CD14-positive monocyte (primary cell): Measurements from ENCODE around the gene NACAD. TPM values are rescaled to one million over a fixed set of nuclear protein-coding genes. Genes with fewer than 3 reads are reported as not detected.
A peak's percentile ranks its signal among the peaks of the same experiment; 100 is the strongest.

Experiments
- DNase-seq, 3 donors: peaks; one replicate each; pipeline ENCODE4 v3.0.0-alpha.2; 2011 to 2022
- H2AFZ ChIP-seq: 2 replicates; pipeline ENCODE4 v1.6.0; 2012; ENCODE audit warnings: mild to moderate bottlenecking, low read depth, low read length, inconsistent platforms; ENCODE audit not compliant: insufficient read depth, poor library complexity, severe bottlenecking
- H3K27ac ChIP-seq, 2 donors: 1 replicate in 1 of 2; 2 replicates in 1 of 2; pipeline ENCODE4 v1.5.1; 2012 to 2013; ENCODE audit warnings: low read length in 2 of 2, control low read depth in 1 of 2, inconsistent platforms in 1 of 2, low read depth in 1 of 2, mild to moderate bottlenecking in 1 of 2
- H3K27me3 ChIP-seq, 2 donors: one replicate each; pipeline versions ENCODE4 v1.6.0 to v1.6.1; 2011 to 2013; ENCODE audit warnings: low read length in 2 of 2; ENCODE audit not compliant: control insufficient read depth in 2 of 2, insufficient read depth in 2 of 2
- H3K36me3 ChIP-seq, 2 donors: replicated peaks in 1 of 2; 1 replicate in 1 of 2; 2 replicates in 1 of 2; pipeline versions ENCODE4 v1.5.1 to v1.6.1; 2012 to 2013; ENCODE audit warnings: low read length in 2 of 2, control low read depth in 1 of 2, inconsistent platforms in 1 of 2, mild to moderate bottlenecking in 1 of 2; ENCODE audit not compliant: insufficient read depth in 2 of 2, control insufficient read depth in 1 of 2
- H3K4me1 ChIP-seq, 2 donors: 1 replicate in 1 of 2; 2 replicates in 1 of 2; pipeline versions ENCODE4 v1.5.1 to v1.6.1; 2012 to 2013; ENCODE audit warnings: low read length in 2 of 2, control low read depth in 1 of 2, inconsistent platforms in 1 of 2, mild to moderate bottlenecking in 1 of 2, moderate library complexity in 1 of 2; ENCODE audit not compliant: insufficient read depth in 2 of 2, control insufficient read depth in 1 of 2
- H3K4me2 ChIP-seq: replicated peaks from 2 replicates; pipeline ENCODE3; 2012; ENCODE audit warnings: low read length, moderate library complexity, mild to moderate bottlenecking; ENCODE audit not compliant: poor library complexity, severe bottlenecking; ENCODE audit errors: extremely low read depth
- H3K4me3 ChIP-seq, 3 experiments: fragments of 200-600 bp in 1 of 3; sonication (generic) in 1 of 3; replicated peaks in 1 of 3; 1 replicate in 2 of 3; 2 replicates in 1 of 3; pipeline ENCODE4 v1.5.1; 2011 to 2013; ENCODE audit warnings: low read length in 3 of 3, mild to moderate bottlenecking in 3 of 3, control low read depth in 2 of 3, low read depth in 2 of 3, inconsistent platforms in 1 of 3, moderate library complexity in 1 of 3
- H3K79me2 ChIP-seq: 2 replicates; pipeline ENCODE4 v1.6.0; 2012; ENCODE audit warnings: mild to moderate bottlenecking, control low read depth, inconsistent platforms, low read length, moderate library complexity; ENCODE audit not compliant: insufficient read depth
- H3K9ac ChIP-seq: 2 replicates; pipeline ENCODE4 v1.6.0; 2017; ENCODE audit warnings: low read length, mild to moderate bottlenecking; ENCODE audit not compliant: insufficient read depth, poor library complexity, severe bottlenecking
- H3K9me3 ChIP-seq, 2 donors: replicated peaks in 1 of 2; 1 replicate in 1 of 2; 2 replicates in 1 of 2; pipeline versions ENCODE4 v1.5.1 to v1.6.1; 2012 to 2013; ENCODE audit warnings: low read length in 2 of 2, control low read depth in 1 of 2; ENCODE audit not compliant: control insufficient read depth in 1 of 2, insufficient read depth in 1 of 2
- H4K20me1 ChIP-seq: 2 replicates; pipeline ENCODE4 v1.6.0; 2012; ENCODE audit warnings: mild to moderate bottlenecking, low read length, control low read depth, moderate library complexity; ENCODE audit not compliant: insufficient read depth
- H3K27ac Mint-ChIP-seq, 7 donors: one replicate each; pipeline ENCODE4 v1.8.0; 2020; ENCODE audit warnings: mild to moderate bottlenecking in 7 of 7, mixed read lengths in 7 of 7, moderate library complexity in 6 of 7, inconsistent platforms in 2 of 7
- H3K27me3 Mint-ChIP-seq, 3 donors: one replicate each; pipeline ENCODE4 v1.8.0; 2021 to 2022; ENCODE audit warnings: low read depth in 3 of 3, mild to moderate bottlenecking in 3 of 3, mixed read lengths in 3 of 3, moderate library complexity in 3 of 3, inconsistent platforms in 1 of 3
- H3K36me3 Mint-ChIP-seq, 2 donors: one replicate each; pipeline ENCODE4 v1.8.0; 2020; ENCODE audit warnings: mixed read lengths in 2 of 2, inconsistent platforms in 1 of 2, mild to moderate bottlenecking in 1 of 2
- H3K4me1 Mint-ChIP-seq: one replicate; pipeline ENCODE4 v1.8.0; 2020; ENCODE audit warnings: mild to moderate bottlenecking, mixed read lengths
- H3K4me3 Mint-ChIP-seq, 2 donors: one replicate each; pipeline ENCODE4 v1.8.0; 2020; ENCODE audit warnings: mild to moderate bottlenecking in 2 of 2, mixed read lengths in 2 of 2, moderate library complexity in 1 of 2
- H3K9me3 Mint-ChIP-seq, 7 donors: one replicate each; pipeline ENCODE4 v1.8.0; 2020 to 2022; ENCODE audit warnings: mixed read lengths in 7 of 7, mild to moderate bottlenecking in 6 of 7, moderate library complexity in 6 of 7, inconsistent platforms in 2 of 7
- CTCF ChIP-seq: fragments of 200-600 bp; IDR thresholded peaks from one replicate; pipeline ENCODE4 v1.8.0; 2022; ENCODE audit warnings: antibody characterized with exemption, mild to moderate bottlenecking
- WGBS: methylation state at CpG from one replicate; pipeline ENCODE4 v1.1.5; 2013; ENCODE audit warnings: missing lambda C conversion rate; ENCODE audit not compliant: insufficient coverage; 5-methylcytosine and 5-hydroxymethylcytosine counted together
- intact Hi-C, 2 donors: fragments of 100-400 bp; cut with micrococcal nuclease; formaldehyde crosslinking; loops; one replicate each; pipeline versions ENCODE4 v1.15.0 to v1.15.1; 2023
- polyA plus RNA-seq, 3 donors: library from polyadenylated mRNA; depleted of rRNA in 1 of 3; unstranded in 2 of 3; stranded (reverse) in 1 of 3; fragments of 300-500 nt in 2 of 3; fragments of >200 nt in 1 of 3; fragmentation: Illumina TruSeq in 2 of 3; gene quantifications; 1 replicate in 2 of 3; 2 replicates in 1 of 3; pipeline ENCODE4 v1.2.3, GENCODE V29; 2012 to 2021

Gene NACAD
- polyA plus RNA-seq, 3 donors, result 0.04 TPM; not detected in 2

- no peak overlapping the region for H3K27ac ChIP-seq
- H3K4me1 ChIP-seq, result no peaks in the 10 kb centered on the region
- H3K27me3 ChIP-seq, result no peaks in the 10 kb centered on the region
- H3K4me3 ChIP-seq, result no peak overlapping the region
- intact Hi-C loops, result no loop called here
- Mint-ChIP-seq H3K27me3 (no peaks in the 10 kb centered on the region), H3K4me3 (no peak overlapping the region), H3K9me3 (peaks cover 0 to 2% (median 0%) of the 10 kb centered on the region in 7 donors), H3K36me3 (peaks cover 67 to 71% of the 10 kb centered on the region in 2 donors), H3K27ac (peak overlapping the region in 1 of 7 donors; percentile 13), H3K4me1 (no peaks in the 10 kb centered on the region)
- TF ChIP-seq CTCF, result no peak
- H3K9ac ChIP-seq, result no peak overlapping the region
- DNase-seq, result no peak
- H3K4me2 ChIP-seq, result no peak overlapping the region
- no peak overlapping the region for H2AFZ ChIP-seq
- H3K9me3 ChIP-seq, result no peaks in the 10 kb centered on the region
- 98% methylated on average over 7 of the region's 13 CpGs for WGBS
- H3K36me3 ChIP-seq, result peaks cover 70 to 81% of the 10 kb centered on the region in 2 donors
- H4K20me1 ChIP-seq, result peaks cover 45% of the 10 kb centered on the region
- peaks cover 18% of the 10 kb centered on the region for H3K79me2 ChIP-seq
These were observed 12.2 kb upstream of the NACAD start for GRCh38 chr7:45100761-45101480.

GRCh38 chr7:45099891-45100760 lies 11.4 kb upstream of the NACAD start:
- intact Hi-C loops, result no loop called here
- Mint-ChIP-seq H3K36me3 (peaks cover 59 to 63% of the 10 kb centered on the region in 2 donors), H3K4me1 (no peaks in the 10 kb centered on the region), H3K4me3 (no peak overlapping the region), H3K27me3 (no peaks in the 10 kb centered on the region), H3K27ac (peak overlapping the region in 4 of 7 donors; percentile 10 to 77 (median 38)), H3K9me3 (peaks cover 0 to 6% (median 2%) of the 10 kb centered on the region in 7 donors)
- H3K9ac ChIP-seq, result no peak overlapping the region
- 99% methylated on average over 15 of the region's 16 CpGs for WGBS
- no peak overlapping the region for H2AFZ ChIP-seq
- H3K79me2 ChIP-seq, result peaks cover 10% of the 10 kb centered on the region
- H3K4me1 ChIP-seq, result no peaks in the 10 kb centered on the region
- no peak overlapping the region for H3K4me3 ChIP-seq
- H4K20me1 ChIP-seq, result peaks cover 37% of the 10 kb centered on the region
- no peak overlapping the region for H3K27ac ChIP-seq
- H3K4me2 ChIP-seq, result no peak overlapping the region
- H3K27me3 ChIP-seq, result no peaks in the 10 kb centered on the region
- no peak for TF ChIP-seq CTCF
- peaks cover 62 to 73% of the 10 kb centered on the region in 2 donors for H3K36me3 ChIP-seq
- no peaks in the 10 kb centered on the region for H3K9me3 ChIP-seq
- no peak for DNase-seq
